PFSK-1 (cell line): Measurements from ENCODE around the gene SRPX.

ENCODE experiments used
- FOXP2 ChIP-seq: optimal IDR thresholded peaks from 2 replicates; pipeline ENCODE3; 2011; ENCODE audit warnings: borderline replicate concordance, control low read depth, inconsistent platforms; ENCODE audit not compliant: insufficient read depth; ENCODE audit errors: extremely low read length, extremely low read depth
- POLR2AphosphoS5 ChIP-seq: IDR thresholded peaks from 2 replicates; pipeline ENCODE4 v1.6.1; 2012; ENCODE audit warnings: low read depth, mild to moderate bottlenecking, control low read depth, low read length, moderate library complexity
- SIN3A ChIP-seq: IDR thresholded peaks from 2 replicates; pipeline ENCODE4 v1.6.1; 2012; ENCODE audit warnings: mild to moderate bottlenecking, low read length, moderate library complexity, borderline replicate concordance; ENCODE audit not compliant: insufficient read depth
- TAF1 ChIP-seq: IDR thresholded peaks from 2 replicates; pipeline ENCODE4 v1.6.1; 2012; ENCODE audit warnings: low read length, control low read depth, borderline replicate concordance; ENCODE audit not compliant: insufficient read depth
- TF ChIP-seq, protein P1 (sequence below), 2 experiments: IDR thresholded peaks; 2 replicates each; pipeline versions ENCODE4 v1.6.1 to v1.8.0; 2011 to 2012; ENCODE audit warnings: low read depth in 2 of 2, low read length in 2 of 2, control low read depth in 1 of 2, inconsistent platforms in 1 of 2, mild to moderate bottlenecking in 1 of 2, moderate library complexity in 1 of 2; ENCODE audit not compliant: insufficient read depth in 1 of 2

SRPX gene

DNA sequence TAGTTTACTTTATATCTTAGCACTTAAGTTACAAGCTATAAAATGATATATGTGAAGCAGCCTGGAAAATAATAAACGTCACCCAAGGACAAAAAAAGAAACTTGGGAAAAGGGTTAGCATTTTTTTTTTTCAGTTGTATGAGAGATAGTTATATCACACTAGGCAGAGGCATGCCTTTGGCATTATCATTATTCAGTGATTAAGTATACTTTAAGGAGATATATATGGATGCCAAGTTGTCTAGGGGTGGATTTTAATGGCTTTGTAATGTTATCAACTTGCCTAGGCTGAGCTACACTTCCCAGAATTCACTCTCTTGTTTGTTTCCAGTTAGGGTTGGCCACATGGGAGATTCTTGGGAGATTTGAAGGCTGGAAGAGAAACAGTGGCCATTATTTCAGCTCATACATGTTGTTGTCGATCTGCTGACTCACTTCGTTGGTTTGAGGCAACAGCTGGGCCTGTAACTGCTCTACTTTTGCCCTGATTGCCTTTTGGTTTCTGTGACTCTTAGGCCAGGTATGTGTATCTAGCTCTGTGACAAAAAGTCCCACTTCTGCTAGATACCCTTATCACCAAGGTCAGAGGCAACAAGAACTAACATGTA is 11.5 kb upstream of the SRPX start:
- TF ChIP-seq TAF1: no peak

DNA sequence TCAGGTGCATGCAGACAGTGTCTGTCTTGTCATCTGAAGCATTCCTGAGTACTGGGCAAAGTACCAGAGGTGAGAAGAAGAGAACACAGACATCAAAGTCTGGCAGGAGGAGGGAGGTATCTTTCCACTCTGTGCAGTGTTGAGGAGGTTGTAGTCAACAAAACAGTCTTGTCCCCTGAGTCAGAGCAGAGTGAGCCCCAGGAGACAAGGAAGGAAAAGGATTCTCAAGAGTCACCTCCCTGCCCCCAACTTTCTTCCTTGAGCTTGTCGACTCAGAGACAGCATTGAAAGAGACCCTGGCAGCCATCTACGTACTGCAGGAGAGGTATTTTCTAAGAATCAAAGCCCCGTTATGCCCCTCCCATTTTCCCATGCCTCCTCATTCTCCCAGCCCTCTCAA is 4.4 kb upstream of the SRPX start:
- TF ChIP-seq SIN3A: no peak
- TF ChIP-seq POLR2AphosphoS5: no peak
- TF ChIP-seq, protein P1, sequence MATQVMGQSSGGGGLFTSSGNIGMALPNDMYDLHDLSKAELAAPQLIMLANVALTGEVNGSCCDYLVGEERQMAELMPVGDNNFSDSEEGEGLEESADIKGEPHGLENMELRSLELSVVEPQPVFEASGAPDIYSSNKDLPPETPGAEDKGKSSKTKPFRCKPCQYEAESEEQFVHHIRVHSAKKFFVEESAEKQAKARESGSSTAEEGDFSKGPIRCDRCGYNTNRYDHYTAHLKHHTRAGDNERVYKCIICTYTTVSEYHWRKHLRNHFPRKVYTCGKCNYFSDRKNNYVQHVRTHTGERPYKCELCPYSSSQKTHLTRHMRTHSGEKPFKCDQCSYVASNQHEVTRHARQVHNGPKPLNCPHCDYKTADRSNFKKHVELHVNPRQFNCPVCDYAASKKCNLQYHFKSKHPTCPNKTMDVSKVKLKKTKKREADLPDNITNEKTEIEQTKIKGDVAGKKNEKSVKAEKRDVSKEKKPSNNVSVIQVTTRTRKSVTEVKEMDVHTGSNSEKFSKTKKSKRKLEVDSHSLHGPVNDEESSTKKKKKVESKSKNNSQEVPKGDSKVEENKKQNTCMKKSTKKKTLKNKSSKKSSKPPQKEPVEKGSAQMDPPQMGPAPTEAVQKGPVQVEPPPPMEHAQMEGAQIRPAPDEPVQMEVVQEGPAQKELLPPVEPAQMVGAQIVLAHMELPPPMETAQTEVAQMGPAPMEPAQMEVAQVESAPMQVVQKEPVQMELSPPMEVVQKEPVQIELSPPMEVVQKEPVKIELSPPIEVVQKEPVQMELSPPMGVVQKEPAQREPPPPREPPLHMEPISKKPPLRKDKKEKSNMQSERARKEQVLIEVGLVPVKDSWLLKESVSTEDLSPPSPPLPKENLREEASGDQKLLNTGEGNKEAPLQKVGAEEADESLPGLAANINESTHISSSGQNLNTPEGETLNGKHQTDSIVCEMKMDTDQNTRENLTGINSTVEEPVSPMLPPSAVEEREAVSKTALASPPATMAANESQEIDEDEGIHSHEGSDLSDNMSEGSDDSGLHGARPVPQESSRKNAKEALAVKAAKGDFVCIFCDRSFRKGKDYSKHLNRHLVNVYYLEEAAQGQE (IDR thresholded peaks at IDR 0.05; ENCODE audit: insufficient read depth in 1 of 2, low read depth in 2 of 2, low read length in 2 of 2): no peak
- no peak for TF ChIP-seq FOXP2
- no peak for TF ChIP-seq TAF1

DNA sequence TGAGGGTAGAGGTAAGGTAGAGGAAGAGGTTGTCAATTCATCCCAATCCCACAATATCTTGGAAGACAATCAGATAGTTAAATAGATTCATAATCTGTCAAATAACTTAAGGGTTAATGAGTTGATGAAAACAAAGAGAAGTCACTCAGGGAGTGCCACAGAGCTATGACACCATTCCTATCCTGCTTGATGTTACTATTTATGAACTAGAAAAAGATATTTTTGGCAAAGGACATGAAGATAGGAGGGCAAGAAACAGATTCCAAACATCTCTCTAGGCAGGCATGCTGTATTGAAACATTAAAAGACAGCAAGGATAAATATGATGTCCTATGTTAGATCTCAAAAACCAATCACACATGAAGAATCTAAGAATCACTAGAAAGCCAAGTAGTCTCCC is 3.5 kb upstream of the SRPX start:
- TF ChIP-seq FOXP2 (no peak), POLR2AphosphoS5 (no peak), TAF1 (no peak), SIN3A (no peak)
- TF ChIP-seq, protein P1 (IDR thresholded peaks at IDR 0.05; ENCODE audit: insufficient read depth in 1 of 2, low read depth in 2 of 2, low read length in 2 of 2): no peak

DNA sequence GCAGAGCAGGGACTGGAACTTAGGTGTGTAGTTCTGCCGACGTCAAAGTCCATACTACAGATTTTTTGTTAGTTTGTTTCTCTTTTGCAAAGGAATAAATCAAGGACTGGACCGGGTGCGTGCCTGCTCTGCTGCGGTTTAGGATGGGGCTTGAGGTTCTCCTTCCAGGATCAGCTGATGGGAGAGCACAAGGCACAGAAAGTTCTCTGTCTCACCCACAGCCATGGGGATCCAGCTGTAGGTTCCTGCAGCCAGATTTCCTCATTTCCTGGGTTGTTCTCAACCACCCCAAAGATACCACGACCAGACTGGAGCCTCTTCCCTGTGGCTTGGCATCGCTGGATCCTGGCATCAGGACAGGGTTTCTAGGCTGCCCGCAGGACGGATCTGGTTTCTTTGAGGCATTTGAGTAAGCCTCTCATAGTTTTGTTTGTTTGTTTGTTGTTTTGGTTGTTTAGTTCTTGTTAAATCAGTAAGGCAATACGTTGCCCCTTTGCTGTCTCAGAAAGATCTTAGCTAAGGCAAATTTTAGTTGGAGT is 789 bp upstream of the SRPX start:
- TF ChIP-seq FOXP2 (no peak), SIN3A (no peak), TAF1 (no peak), POLR2AphosphoS5 (no peak)
- TF ChIP-seq, protein P1 (IDR thresholded peaks at IDR 0.05; ENCODE audit: insufficient read depth in 1 of 2, low read depth in 2 of 2, low read length in 2 of 2): no peak

DNA sequence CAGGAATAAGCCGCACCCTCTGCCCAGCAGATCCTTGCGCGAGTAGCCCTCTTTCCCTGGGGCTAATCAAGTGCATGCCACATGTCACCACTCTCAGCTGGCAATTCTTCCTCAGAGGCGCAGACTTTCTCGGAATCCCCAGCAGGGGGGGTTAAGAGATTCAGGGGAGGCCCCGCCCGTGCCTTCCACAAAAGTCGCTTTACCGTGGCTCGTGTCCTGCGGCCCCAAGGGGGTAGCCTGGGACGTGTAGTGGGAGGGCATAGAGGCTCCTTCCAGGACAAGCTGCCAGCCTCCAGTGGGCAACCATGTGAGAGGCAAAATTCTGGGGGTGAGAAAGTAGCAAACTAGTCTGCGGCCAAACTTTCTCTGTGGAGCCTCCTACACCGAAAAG is 652 bp downstream of the SRPX start:
- TF ChIP-seq, protein P1 (IDR thresholded peaks at IDR 0.05; ENCODE audit: insufficient read depth in 1 of 2, low read depth in 2 of 2, low read length in 2 of 2): no peak
- TF ChIP-seq FOXP2: no peak
- TF ChIP-seq TAF1: no peak
- no peak for TF ChIP-seq SIN3A
- no peak for TF ChIP-seq POLR2AphosphoS5
